ENCODE measurements around the gene KDM2B. TPM values are rescaled to one million over a fixed set of nuclear protein-coding genes. Genes with fewer than 3 reads are reported as not detected.

The KDM2B gene
- total and polyA plus RNA-seq, 10 of the 15 experiments (the other 5 are each of a cell fraction or from before 2014, with no cell fraction given) = 13.6 to 124 (median 40.4) TPM

GRCh38 chr12:121405211-121405610, 175.6 kb downstream of the KDM2B start:
- RAD21 ChIA-PET (ENCODE audit: unreplicated experiment) = no interaction called here
- H3K4me1 ChIP-seq (ENCODE audit: control insufficient read depth, insufficient read depth, low read length) = no peaks in the 10 kb centered on the region
- TF ChIP-seq MEF2A (IDR thresholded peaks at IDR 0.05; ENCODE audit: insufficient read depth, low read depth, low read length) = no peak
- TF ChIP-seq FOS (IDR thresholded peaks at IDR 0.05; ENCODE audit: borderline replicate concordance, extremely low read depth, insufficient read length) = no peak
- no peak for TF ChIP-seq ZNF592 (IDR thresholded peaks at IDR 0.05)
- no peak for TF ChIP-seq MEF2B (IDR thresholded peaks at IDR 0.05; ENCODE audit: partially characterized antibody, poor library complexity, severe bottlenecking)
- TF ChIP-seq, protein P1, sequence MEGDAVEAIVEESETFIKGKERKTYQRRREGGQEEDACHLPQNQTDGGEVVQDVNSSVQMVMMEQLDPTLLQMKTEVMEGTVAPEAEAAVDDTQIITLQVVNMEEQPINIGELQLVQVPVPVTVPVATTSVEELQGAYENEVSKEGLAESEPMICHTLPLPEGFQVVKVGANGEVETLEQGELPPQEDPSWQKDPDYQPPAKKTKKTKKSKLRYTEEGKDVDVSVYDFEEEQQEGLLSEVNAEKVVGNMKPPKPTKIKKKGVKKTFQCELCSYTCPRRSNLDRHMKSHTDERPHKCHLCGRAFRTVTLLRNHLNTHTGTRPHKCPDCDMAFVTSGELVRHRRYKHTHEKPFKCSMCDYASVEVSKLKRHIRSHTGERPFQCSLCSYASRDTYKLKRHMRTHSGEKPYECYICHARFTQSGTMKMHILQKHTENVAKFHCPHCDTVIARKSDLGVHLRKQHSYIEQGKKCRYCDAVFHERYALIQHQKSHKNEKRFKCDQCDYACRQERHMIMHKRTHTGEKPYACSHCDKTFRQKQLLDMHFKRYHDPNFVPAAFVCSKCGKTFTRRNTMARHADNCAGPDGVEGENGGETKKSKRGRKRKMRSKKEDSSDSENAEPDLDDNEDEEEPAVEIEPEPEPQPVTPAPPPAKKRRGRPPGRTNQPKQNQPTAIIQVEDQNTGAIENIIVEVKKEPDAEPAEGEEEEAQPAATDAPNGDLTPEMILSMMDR (IDR thresholded peaks at IDR 0.05 in 2 of 3, conservative IDR thresholded peaks at IDR 0.05 in 1 of 3; ENCODE audit: control insufficient read depth in 2 of 3, extremely low read depth in 1 of 3, insufficient read depth in 1 of 3, low read depth in 3 of 3, low read length in 3 of 3) = no peak
- TF ChIP-seq MYC (IDR thresholded peaks at IDR 0.05; ENCODE audit: insufficient read depth, insufficient read length, insufficient replicate concordance, low read length, severe bottlenecking) = no peak
- TF ChIP-seq NR2C1 (IDR thresholded peaks at IDR 0.05) = no peak
- no peak for TF ChIP-seq BHLHE40 (IDR thresholded peaks at IDR 0.05; ENCODE audit: borderline replicate concordance in 1 of 2, low read depth in 2 of 2, low read length in 1 of 2)
- TF ChIP-seq, protein P2, sequence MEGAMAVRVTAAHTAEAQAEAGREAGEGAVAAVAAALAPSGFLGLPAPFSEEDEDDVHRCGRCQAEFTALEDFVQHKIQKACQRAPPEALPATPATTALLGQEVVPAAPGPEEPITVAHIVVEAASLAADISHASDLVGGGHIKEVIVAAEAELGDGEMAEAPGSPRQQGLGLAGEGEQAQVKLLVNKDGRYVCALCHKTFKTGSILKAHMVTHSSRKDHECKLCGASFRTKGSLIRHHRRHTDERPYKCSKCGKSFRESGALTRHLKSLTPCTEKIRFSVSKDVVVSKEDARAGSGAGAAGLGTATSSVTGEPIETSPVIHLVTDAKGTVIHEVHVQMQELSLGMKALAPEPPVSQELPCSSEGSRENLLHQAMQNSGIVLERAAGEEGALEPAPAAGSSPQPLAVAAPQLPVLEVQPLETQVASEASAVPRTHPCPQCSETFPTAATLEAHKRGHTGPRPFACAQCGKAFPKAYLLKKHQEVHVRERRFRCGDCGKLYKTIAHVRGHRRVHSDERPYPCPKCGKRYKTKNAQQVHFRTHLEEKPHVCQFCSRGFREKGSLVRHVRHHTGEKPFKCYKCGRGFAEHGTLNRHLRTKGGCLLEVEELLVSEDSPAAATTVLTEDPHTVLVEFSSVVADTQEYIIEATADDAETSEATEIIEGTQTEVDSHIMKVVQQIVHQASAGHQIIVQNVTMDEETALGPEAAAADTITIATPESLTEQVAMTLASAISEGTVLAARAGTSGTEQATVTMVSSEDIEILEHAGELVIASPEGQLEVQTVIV (IDR thresholded peaks at IDR 0.05; ENCODE audit: borderline replicate concordance, partially characterized antibody) = no peak
- TF ChIP-seq SMARCA5 (IDR thresholded peaks at IDR 0.05) = no peak
- TF ChIP-seq ZNF24 (IDR thresholded peaks at IDR 0.05) = no peak
- TF ChIP-seq TCF3 (IDR thresholded peaks at IDR 0.05; ENCODE audit: borderline replicate concordance, insufficient read depth, low read depth, low read length) = no peak
- no peak for TF ChIP-seq JUNB (IDR thresholded peaks at IDR 0.05)
- no peak for TF ChIP-seq IRF4 (IDR thresholded peaks at IDR 0.05; ENCODE audit: low read depth, low read length)
- no peak for TF ChIP-seq SIN3A (IDR thresholded peaks at IDR 0.05; ENCODE audit: low read depth, low read length)
- no peak for TF ChIP-seq FOXK2 (IDR thresholded peaks at IDR 0.05)

More at GRCh38 chr12:121405211-121405610, 175.6 kb downstream of the KDM2B start:
- Histone ChIP-seq H3K4me3 (no peak overlapping the region), H3K79me2 (ENCODE audit: control insufficient read depth, insufficient read depth, low read length) (peaks cover 70% of the 10 kb centered on the region), H3K9ac (ENCODE audit: control insufficient read depth, insufficient read depth, low read length) (no peak overlapping the region), H3K9me3 (replicated peaks; ENCODE audit: control insufficient read depth, insufficient read depth, low read length) (no peaks in the 10 kb centered on the region), H3K36me3 (ENCODE audit: control insufficient read depth in 2 of 2, insufficient read depth in 2 of 2, low read length in 1 of 2) (peaks cover 1 to 17% of the 10 kb centered on the region in 2 experiments), H3K27me3 (replicated peaks in 1 of 2; ENCODE audit: control insufficient read depth in 2 of 2, insufficient read depth in 2 of 2, low read length in 1 of 2) (no peaks in the 10 kb centered on the region), H2AFZ (ENCODE audit: control insufficient read depth, low read depth, low read length) (no peak overlapping the region), H3K4me2 (ENCODE audit: control insufficient read depth, insufficient read depth) (no peak overlapping the region), H3K27ac (ENCODE audit: control insufficient read depth, insufficient read depth) (no peak overlapping the region), H4K20me1 (ENCODE audit: control insufficient read depth, insufficient read depth) (no peaks in the 10 kb centered on the region; the same call in 1 of the 2 replicates)
- DNase-seq (ENCODE audit: low read depth, low spot score) = no peak
- WGBS (ENCODE audit: insufficient coverage, insufficient replicate concordance, low lambda C conversion rate, missing lambda C conversion rate) = 100% methylated on average over 2 of the region's 2 CpGs
- FAIRE-seq = no peak
- intact Hi-C loops (cut with micrococcal nuclease; ENCODE audit: unreplicated experiment) = no loop called here
- ChIA-PET SMC1A (ENCODE audit: uncharacterized antibody, unreplicated experiment) (interaction anchor here (0.7 to 2.2 kb wide), 5 partner anchors 9 to 1019 kb away, joined by 3 to 5 read pairs (median 4); no protein-coding TSS in a partner anchor), POLR2A (interaction anchor here (0.6 to 1.2 kb wide), 2 partner anchors 11 to 339 kb away, joined by 4 read pairs; no protein-coding TSS in a partner anchor), CTCF (interaction anchor here (1.5 to 1.7 kb wide), 2 partner anchors 11 to 38 kb away, joined by 3 to 7 read pairs; no protein-coding TSS in a partner anchor)
- ATAC-seq = no peak
- in situ Hi-C loops (cut with MboI) = no loop called here
- BruUV-seq (replicated peaks) = no TSS peak

Data from GM12878 (cell line).